Right lobe of liver (tissue), 4 donors: ENCODE results near the gene MRPL28.
"Not testable (repeated sequence)": the region's sequence is repeated elsewhere in the genome, so short reads cannot be mapped to it uniquely, and the experiment has no call there.

Experiments
- CTCF ChIP-seq, 4 donors: fragments of 200-600 bp in 3 of 4; fragments of 450-650 bp in 1 of 4; IDR thresholded peaks; one replicate each; pipeline versions ENCODE4 v1.5.1 to v1.8.0; 2016 to 2022; ENCODE audit warnings: antibody characterized with exemption in 4 of 4, mild to moderate bottlenecking in 2 of 4
- POLR2A ChIP-seq: fragments of 450-650 bp; IDR thresholded peaks from one replicate; pipeline ENCODE4 v1.6.1; 2017; ENCODE audit warnings: antibody characterized with exemption, mild to moderate bottlenecking
- donor health status: DM: no; HTN: no; CAD: no.
- donor health status: DM: no; HTN: no; CAD: no.
- donor health status: DM: no; HTN: yes; CAD: no.

DNA sequence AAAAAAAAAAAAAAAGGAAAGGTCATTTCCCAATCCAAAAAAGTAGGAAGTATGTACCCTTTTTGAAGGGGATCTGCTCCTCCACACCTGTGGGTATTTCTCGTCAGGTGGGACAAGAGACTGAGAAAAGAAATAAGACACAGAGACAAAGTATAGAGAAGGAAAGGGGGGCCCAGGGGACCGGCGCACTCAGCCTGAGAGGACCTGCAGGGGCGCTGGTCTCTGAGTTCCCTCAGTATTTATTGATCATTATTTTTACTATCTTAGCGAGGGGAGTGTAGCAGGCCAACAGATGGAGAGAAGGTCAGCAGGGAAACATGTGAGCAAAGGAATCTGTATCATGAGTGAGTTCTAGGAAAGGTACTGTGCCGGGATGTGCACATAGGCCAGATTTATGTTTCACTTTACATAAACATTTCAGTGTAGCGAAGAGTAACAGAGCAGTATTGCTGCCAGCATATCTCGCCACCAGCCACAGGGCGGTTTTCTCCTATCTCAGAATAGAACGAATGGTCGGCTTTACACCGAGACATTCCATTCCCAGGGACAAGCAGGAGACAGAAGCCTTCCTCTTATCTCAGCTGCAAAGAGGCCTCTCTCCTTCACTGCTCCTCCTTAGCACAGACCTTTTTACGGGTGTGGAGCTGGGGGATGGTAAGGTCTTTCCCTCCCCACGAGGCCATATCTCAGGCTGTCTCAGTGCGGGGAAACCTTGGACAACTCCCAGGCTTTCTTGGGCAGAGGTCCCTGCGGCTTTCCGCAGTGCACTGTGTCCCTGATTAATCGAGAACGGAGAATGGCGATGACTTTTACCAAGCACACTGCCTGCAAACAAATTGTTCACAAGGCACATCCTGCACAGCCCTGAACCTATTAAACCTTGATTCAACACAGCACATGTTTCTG lies 17.7 kb upstream of the MRPL28 start:
- not testable (repeated sequence) for TF ChIP-seq CTCF (IDR thresholded peaks at IDR 0.05); POLR2A
